B cell (primary cell): ENCODE results near the gene C9orf72. TPM values are rescaled to one million over a fixed set of nuclear protein-coding genes. Genes with fewer than 3 reads are reported as not detected.

ENCODE experiments used
- ATAC-seq: fragments of 200-7000 bp; cut with Tn5 transposase; one replicate; pipeline ENCODE4 v1.10.0; 2021; ENCODE audit warnings: low read depth, mild to moderate bottlenecking, moderate number of reproducible peaks, moderate library complexity
- CTCF ChIA-PET: fragments of 350-600 bp; sonication (Branson Sonifier 250); formaldehyde crosslinking; loops from one replicate; lab custom pipeline; 2021; ENCODE audit warnings: antibody characterized with exemption, inconsistent platforms; lab: Charles Lee
- POLR2A ChIA-PET: fragments of 350-600 bp; sonication (Branson Sonifier 250); formaldehyde crosslinking; loops from one replicate; lab custom pipeline; 2021; ENCODE audit warnings: antibody characterized with exemption; lab: Charles Lee
- DNase-seq: peaks from one replicate; pipeline ENCODE4 v3.0.0; 2013
- H2AFZ ChIP-seq: 2 replicates; pipeline ENCODE4 v1.6.1; 2012; ENCODE audit warnings: mild to moderate bottlenecking, low read depth, low read length; ENCODE audit not compliant: insufficient read depth, poor library complexity, severe bottlenecking
- H3K27ac ChIP-seq, 2 donors: 1 replicate in 1 of 2; 2 replicates in 1 of 2; pipeline ENCODE4 v1.5.1; 2012 to 2013; ENCODE audit warnings: low read length in 2 of 2, mild to moderate bottlenecking in 2 of 2, moderate library complexity in 1 of 2
- H3K27me3 ChIP-seq, 4 experiments: fragments of 200-600 bp in 1 of 4; sonication (generic) in 1 of 4; replicated peaks in 1 of 4; 1 replicate in 2 of 4; 2 replicates in 2 of 4; pipeline versions ENCODE4 v1.6.1 to v1.7.0; 2013 to 2016; ENCODE audit warnings: low read length in 3 of 4, mild to moderate bottlenecking in 2 of 4, mixed read lengths in 1 of 4, moderate library complexity in 1 of 4; ENCODE audit not compliant: insufficient read depth in 4 of 4, control insufficient read depth in 3 of 4; ENCODE audit errors: control extremely low read depth in 1 of 4
- H3K36me3 ChIP-seq, 2 experiments: replicated peaks in 1 of 2; 1 replicate in 1 of 2; 2 replicates in 1 of 2; pipeline versions ENCODE4 v1.6.1 to v1.7.1; 2013; ENCODE audit warnings: low read length in 1 of 2; ENCODE audit not compliant: insufficient read depth in 2 of 2, control insufficient read depth in 1 of 2; ENCODE audit errors: control extremely low read depth in 1 of 2, extremely low read depth in 1 of 2
- H3K4me1 ChIP-seq, 2 donors: fragments of 200-600 bp in 1 of 2; sonication (generic) in 1 of 2; 1 replicate in 1 of 2; 2 replicates in 1 of 2; pipeline versions ENCODE4 v1.5.1 to v1.6.1; 2013 to 2017; ENCODE audit warnings: low read length in 2 of 2; ENCODE audit not compliant: control insufficient read depth in 2 of 2, insufficient read depth in 2 of 2
- H3K4me2 ChIP-seq: replicated peaks from 2 replicates; pipeline ENCODE3; 2012; ENCODE audit warnings: mild to moderate bottlenecking, low read depth, low read length; ENCODE audit not compliant: poor library complexity, severe bottlenecking
- H3K4me3 ChIP-seq, 5 experiments: fragments of 200-600 bp in 1 of 5; sonication (generic) in 1 of 5; 1 replicate in 3 of 5; 2 replicates in 2 of 5; pipeline versions ENCODE4 v1.5.1 to v1.7.0; 2011 to 2016; ENCODE audit warnings: low read length in 4 of 5, mild to moderate bottlenecking in 4 of 5, low read depth in 2 of 5, control low read depth in 1 of 5, moderate library complexity in 1 of 5; ENCODE audit not compliant: insufficient read depth in 1 of 5; ENCODE audit errors: control extremely low read depth in 1 of 5, extremely low read depth in 1 of 5
- H3K79me2 ChIP-seq: fragments of 200-600 bp; sonication (generic); one replicate; pipeline ENCODE4 v1.6.0; 2016; ENCODE audit warnings: low read length; ENCODE audit not compliant: control insufficient read depth, insufficient read depth
- H3K9ac ChIP-seq: fragments of 200-600 bp; sonication (generic); 2 replicates; pipeline ENCODE4 v1.6.1; 2017; ENCODE audit warnings: mild to moderate bottlenecking, low read length, moderate library complexity
- H3K9me3 ChIP-seq, 3 donors: one replicate each; pipeline versions ENCODE4 v1.6.1 to v1.7.1; 2013; ENCODE audit warnings: low read length in 2 of 3; ENCODE audit not compliant: control insufficient read depth in 2 of 3, insufficient read depth in 1 of 3; ENCODE audit errors: control extremely low read depth in 1 of 3
- H4K20me1 ChIP-seq: 2 replicates; pipeline ENCODE4 v1.6.0; 2012; ENCODE audit warnings: mild to moderate bottlenecking, low read length; ENCODE audit not compliant: insufficient read depth, control insufficient read depth, poor library complexity, severe bottlenecking
- H3K27ac Mint-ChIP-seq: one replicate; pipeline ENCODE4 v1.8.0; 2021; ENCODE audit warnings: mixed read lengths
- H3K27me3 Mint-ChIP-seq: one replicate; pipeline ENCODE4 v1.8.0; 2021; ENCODE audit warnings: mixed read lengths
- H3K4me1 Mint-ChIP-seq: one replicate; pipeline ENCODE4 v1.8.0; 2021; ENCODE audit warnings: mixed read lengths
- H3K4me3 Mint-ChIP-seq: one replicate; pipeline ENCODE4 v1.8.0; 2021; ENCODE audit warnings: mixed read lengths
- H3K9me3 Mint-ChIP-seq: one replicate; pipeline ENCODE4 v1.8.0; 2022; ENCODE audit warnings: mixed read lengths; ENCODE audit not compliant: insufficient read depth
- EZH2 ChIP-seq: IDR thresholded peaks from 2 replicates; pipeline ENCODE4 v1.6.1; 2012; ENCODE audit warnings: borderline replicate concordance, low read depth, mild to moderate bottlenecking, moderate library complexity, low read length; ENCODE audit not compliant: insufficient read depth, poor library complexity, severe bottlenecking
- WGBS: methylation state at CpG from one replicate; pipeline ENCODE4 v1.1.5; 2013; ENCODE audit warnings: missing lambda C conversion rate; ENCODE audit not compliant: insufficient coverage; 5-methylcytosine and 5-hydroxymethylcytosine counted together
- intact Hi-C: fragments of 100-400 bp; cut with micrococcal nuclease; formaldehyde crosslinking; loops from one replicate; pipeline ENCODE4 v1.10.0; 2022
- polyA plus RNA-seq: library from polyadenylated mRNA; depleted of rRNA; stranded (reverse); fragments of >200 nt; gene quantifications from 2 replicates; pipeline ENCODE4 v1.2.3, GENCODE V29; 2012
- total RNA-seq, 2 donors: library from RNA; stranded (reverse); fragments of 120-200 nt in 1 of 2; gene quantifications; 1 replicate in 1 of 2; 2 replicates in 1 of 2; pipeline versions ENCODE4 v1.2.3 to v1.2.4, GENCODE V29; 2013 to 2022
- TF ChIP-seq, protein P1 (sequence below): fragments of 200-600 bp; IDR thresholded peaks from one replicate; pipeline ENCODE4 v1.8.0; 2022; ENCODE audit warnings: antibody characterized with exemption, mild to moderate bottlenecking

Gene C9orf72
- total and polyA plus RNA-seq, 2 donors (not counting 1 experiment from before 2014, with no cell fraction given): 18.3 to 27.6 TPM

DNA sequence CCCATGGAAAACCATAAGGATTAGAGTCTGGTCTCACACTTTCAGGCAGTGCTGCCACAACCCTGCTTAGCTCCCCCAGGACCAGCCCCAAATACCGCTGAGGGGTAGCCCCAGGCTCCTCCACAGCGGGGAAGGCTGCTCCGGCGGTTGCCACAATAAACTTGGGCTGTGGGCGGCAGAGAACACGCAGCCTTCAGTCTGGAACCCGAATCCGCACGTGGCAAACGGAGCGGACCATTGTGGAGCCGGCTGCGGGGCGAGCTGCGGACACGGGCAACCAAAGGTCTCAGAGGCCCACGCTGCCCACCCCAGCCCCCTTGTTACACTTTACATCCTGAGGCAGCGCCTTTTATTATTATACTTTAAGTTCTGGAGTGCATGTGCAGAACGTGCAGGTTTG, 37.3 kb upstream of the C9orf72 start:
- Histone ChIP-seq H4K20me1 (no peaks in the 10 kb centered on the region), H3K4me2 (no peak overlapping the region), H3K27ac (no peak overlapping the region), H3K4me3 (no peak overlapping the region), H3K9me3 (no peaks in the 10 kb centered on the region), H3K79me2 (no peaks in the 10 kb centered on the region), H3K4me1 (no peaks in the 10 kb centered on the region), H3K27me3 (peaks cover 0 to 9% (median 2%) of the 10 kb centered on the region in 4 experiments), H3K36me3 (no peaks in the 10 kb centered on the region), H3K9ac (no peak overlapping the region), H2AFZ (no peak overlapping the region)
- TF ChIP-seq, protein P1, sequence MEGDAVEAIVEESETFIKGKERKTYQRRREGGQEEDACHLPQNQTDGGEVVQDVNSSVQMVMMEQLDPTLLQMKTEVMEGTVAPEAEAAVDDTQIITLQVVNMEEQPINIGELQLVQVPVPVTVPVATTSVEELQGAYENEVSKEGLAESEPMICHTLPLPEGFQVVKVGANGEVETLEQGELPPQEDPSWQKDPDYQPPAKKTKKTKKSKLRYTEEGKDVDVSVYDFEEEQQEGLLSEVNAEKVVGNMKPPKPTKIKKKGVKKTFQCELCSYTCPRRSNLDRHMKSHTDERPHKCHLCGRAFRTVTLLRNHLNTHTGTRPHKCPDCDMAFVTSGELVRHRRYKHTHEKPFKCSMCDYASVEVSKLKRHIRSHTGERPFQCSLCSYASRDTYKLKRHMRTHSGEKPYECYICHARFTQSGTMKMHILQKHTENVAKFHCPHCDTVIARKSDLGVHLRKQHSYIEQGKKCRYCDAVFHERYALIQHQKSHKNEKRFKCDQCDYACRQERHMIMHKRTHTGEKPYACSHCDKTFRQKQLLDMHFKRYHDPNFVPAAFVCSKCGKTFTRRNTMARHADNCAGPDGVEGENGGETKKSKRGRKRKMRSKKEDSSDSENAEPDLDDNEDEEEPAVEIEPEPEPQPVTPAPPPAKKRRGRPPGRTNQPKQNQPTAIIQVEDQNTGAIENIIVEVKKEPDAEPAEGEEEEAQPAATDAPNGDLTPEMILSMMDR: no peak
- TF ChIP-seq EZH2: no peak
- peaks cover 29% of the 10 kb centered on the region for H3K27me3 Mint-ChIP-seq
- H3K27ac Mint-ChIP-seq: no peak overlapping the region
- intact Hi-C loops: no loop called here
- no peaks in the 10 kb centered on the region for H3K9me3 Mint-ChIP-seq
- ATAC-seq: no peak
- POLR2A ChIA-PET: no interaction called here
- CTCF ChIA-PET: no interaction called here
- H3K4me1 Mint-ChIP-seq: no peaks in the 10 kb centered on the region
- DNase-seq: no peak
- no peak overlapping the region for H3K4me3 Mint-ChIP-seq
- WGBS: 98% methylated on average over 13 of the region's 19 CpGs

DNA sequence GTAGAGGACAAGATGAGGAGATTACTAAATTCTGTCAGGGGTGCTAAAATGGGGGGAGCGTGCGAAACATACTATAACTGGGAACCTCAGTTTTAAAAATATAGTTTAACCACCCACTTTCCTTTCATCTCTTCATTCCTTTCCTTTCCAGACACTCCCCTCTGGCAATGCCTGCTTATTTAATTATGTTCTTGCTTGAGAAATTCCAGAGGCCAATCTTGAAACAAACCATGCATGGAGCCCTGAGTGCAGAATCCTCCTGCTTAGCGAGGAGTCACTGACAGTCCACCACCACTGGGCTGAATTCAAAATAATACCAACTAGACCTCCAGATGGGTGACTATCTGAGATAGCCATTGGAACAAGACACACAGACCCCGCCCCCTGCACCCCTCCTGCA, 29.7 kb upstream of the C9orf72 start:
- Histone ChIP-seq H3K36me3 (no peaks in the 10 kb centered on the region), H4K20me1 (no peaks in the 10 kb centered on the region), H3K4me1 (no peaks in the 10 kb centered on the region), H3K27me3 (no peaks in the 10 kb centered on the region), H3K9me3 (no peaks in the 10 kb centered on the region), H2AFZ (no peak overlapping the region), H3K4me2 (no peak overlapping the region), H3K27ac (no peak overlapping the region), H3K4me3 (no peak overlapping the region), H3K9ac (no peak overlapping the region), H3K79me2 (no peaks in the 10 kb centered on the region)
- Mint-ChIP-seq H3K27ac (no peak overlapping the region), H3K4me1 (peaks cover 5% of the 10 kb centered on the region), H3K4me3 (no peak overlapping the region), H3K9me3 (no peaks in the 10 kb centered on the region), H3K27me3 (no peaks in the 10 kb centered on the region)
- no peak for TF ChIP-seq EZH2
- TF ChIP-seq, protein P1: no peak
- DNase-seq (no peak), ATAC-seq (no peak)
- WGBS: 100% methylated on average over 1 of the region's 4 CpGs
- ChIA-PET CTCF (interaction anchor here (0.6 kb wide), 1 partner anchor 59 kb away, joined by 5 read pairs; no protein-coding TSS in a partner anchor), POLR2A (no interaction called here)
- intact Hi-C loops: no loop called here
